ENCODE results near the gene ADAMTS1. TPM values are rescaled to one million over a fixed set of nuclear protein-coding genes. Genes with fewer than 3 reads are reported as not detected.
A peak's percentile ranks its signal among the peaks of the same experiment; 100 is the strongest.

ADAMTS1 gene
- total RNA-seq, 1 donor from 2014 or later = 6.7 TPM

DNA sequence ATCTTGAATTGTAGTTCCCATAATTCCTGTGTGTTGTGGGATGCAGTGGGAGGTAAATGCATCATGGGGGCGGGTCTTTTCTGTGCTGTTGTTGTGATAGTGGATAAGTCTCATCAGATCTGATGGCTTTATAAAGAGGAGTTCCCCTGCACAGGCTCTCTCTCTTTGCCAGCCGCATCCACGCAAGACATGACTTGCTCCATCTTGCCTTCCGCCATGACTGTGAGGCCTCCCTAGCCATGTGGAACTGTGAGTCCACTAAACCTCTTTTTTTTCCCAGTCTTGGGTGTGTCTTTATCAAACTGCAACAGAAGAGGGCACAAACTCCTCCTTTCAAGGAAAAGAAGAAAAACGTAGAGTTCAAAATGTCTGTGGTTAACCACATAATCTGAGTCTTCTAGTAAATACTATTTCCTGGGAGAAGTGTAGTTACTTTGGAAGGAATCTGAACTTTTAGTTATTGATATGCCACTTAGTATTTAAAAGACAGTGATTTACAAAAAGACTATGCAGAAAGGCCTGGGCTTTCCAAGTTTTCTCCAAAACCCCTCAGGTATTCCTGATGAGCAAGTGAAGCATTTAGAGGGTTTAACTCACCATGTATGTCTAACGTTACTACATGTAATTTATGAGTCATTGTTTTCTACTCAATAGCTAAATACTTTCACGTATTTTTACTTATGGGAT lies 10.0 kb downstream of the ADAMTS1 start:
- Mint-ChIP-seq H3K4me1 (no peaks in the 10 kb centered on the region), H3K36me3 (peaks cover 25% of the 10 kb centered on the region), H3K27ac (no peak overlapping the region), H3K27me3 (ENCODE audit: insufficient read depth, low read depth) (peaks cover 3% of the 10 kb centered on the region), H3K4me3 (no peak overlapping the region), H3K9me3 (no peaks in the 10 kb centered on the region)
- DNase-seq (ENCODE audit: low spot score) = no peak
- Histone ChIP-seq H3K4me1 (no peaks in the 10 kb centered on the region), H3K4me2 (no peak overlapping the region), H3K79me2 (ENCODE audit: low read depth) (no peaks in the 10 kb centered on the region), H3K27me3 (no peaks in the 10 kb centered on the region), H3K36me3 (no peaks in the 10 kb centered on the region), H4K20me1 (ENCODE audit: low read depth) (no peaks in the 10 kb centered on the region), H2AFZ (replicated peaks) (no peak overlapping the region), H3K27ac (no peak overlapping the region), H3K9me3 (ENCODE audit: low read depth) (no peaks in the 10 kb centered on the region), H3K4me3 (no peak overlapping the region), H3F3A (ENCODE audit: low read depth) (no peaks in the 10 kb centered on the region), H3K9ac (no peak overlapping the region)
- no peak for TF ChIP-seq EZH2 (IDR thresholded peaks at IDR 0.05)
- no peak for TF ChIP-seq CTCF (IDR thresholded peaks at IDR 0.05)
- no peak for TF ChIP-seq EZH2phosphoT487 (IDR thresholded peaks at IDR 0.05)

- Histone ChIP-seq H3K4me1 (no peaks in the 10 kb centered on the region), H3K9me3 (ENCODE audit: low read depth) (no peaks in the 10 kb centered on the region), H3K27me3 (no peaks in the 10 kb centered on the region), H3F3A (ENCODE audit: low read depth) (no peaks in the 10 kb centered on the region), H4K20me1 (ENCODE audit: low read depth) (no peaks in the 10 kb centered on the region), H3K4me2 (no peak overlapping the region), H2AFZ (replicated peaks) (no peak overlapping the region), H3K9ac (no peak overlapping the region), H3K27ac (no peak overlapping the region), H3K79me2 (ENCODE audit: low read depth) (no peaks in the 10 kb centered on the region), H3K4me3 (no peak overlapping the region), H3K36me3 (no peaks in the 10 kb centered on the region)
- no peaks in the 10 kb centered on the region for H3K9me3 Mint-ChIP-seq
- no peak overlapping the region for H3K27ac Mint-ChIP-seq
- peaks cover 20% of the 10 kb centered on the region for H3K36me3 Mint-ChIP-seq
- peaks cover 3% of the 10 kb centered on the region for H3K27me3 Mint-ChIP-seq (ENCODE audit: insufficient read depth, low read depth)
- no peaks in the 10 kb centered on the region for H3K4me1 Mint-ChIP-seq
- H3K4me3 Mint-ChIP-seq = no peak overlapping the region
- DNase-seq (ENCODE audit: low spot score) = no peak
- TF ChIP-seq EZH2phosphoT487 (IDR thresholded peaks at IDR 0.05) = no peak
- TF ChIP-seq CTCF (IDR thresholded peaks at IDR 0.05) = peak; percentile 38
Observed at GRCh38 chr21:26834181-26834905, 10.9 kb downstream of the ADAMTS1 start.

DNA sequence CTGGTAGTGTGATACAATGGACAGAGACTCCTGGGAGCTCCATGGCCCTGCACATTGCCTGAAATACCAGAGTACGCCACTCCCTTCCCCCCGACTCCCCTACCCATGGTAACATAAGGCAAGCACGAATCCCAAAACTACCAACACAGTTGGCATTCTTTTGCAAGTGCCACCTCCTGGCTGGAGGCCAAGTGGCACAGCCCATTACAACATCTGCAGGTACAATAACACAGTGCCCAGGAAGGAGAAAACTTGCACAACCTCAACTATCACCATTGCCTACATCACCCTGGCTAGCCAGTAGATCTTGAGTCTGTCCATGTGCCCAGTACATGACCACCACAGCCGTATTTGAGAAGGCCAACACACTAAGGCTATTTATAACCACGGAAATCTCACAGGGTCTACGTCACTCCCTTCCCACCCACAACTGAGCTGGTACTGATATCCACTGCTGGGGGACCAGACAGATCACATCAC lies 11.7 kb downstream of the ADAMTS1 start:
- H3F3A ChIP-seq (ENCODE audit: low read depth) = no peaks in the 10 kb centered on the region
- Mint-ChIP-seq H3K4me1 (no peaks in the 10 kb centered on the region), H3K9me3 (no peaks in the 10 kb centered on the region)

More for the DNA sequence above, 11.7 kb downstream of the ADAMTS1 start:
- DNase-seq (ENCODE audit: low spot score) = no peak
- Histone ChIP-seq H4K20me1 (ENCODE audit: low read depth) (no peaks in the 10 kb centered on the region), H3K36me3 (no peaks in the 10 kb centered on the region), H3K27ac (no peak overlapping the region), H3K9ac (no peak overlapping the region), H3K4me1 (no peaks in the 10 kb centered on the region), H3K4me2 (no peak overlapping the region), H3K9me3 (ENCODE audit: low read depth) (no peaks in the 10 kb centered on the region), H3K27me3 (no peaks in the 10 kb centered on the region), H3K4me3 (no peak overlapping the region), H2AFZ (replicated peaks) (no peak overlapping the region), H3K79me2 (ENCODE audit: low read depth) (no peaks in the 10 kb centered on the region)
- Mint-ChIP-seq H3K36me3 (peaks cover 13% of the 10 kb centered on the region), H3K27me3 (ENCODE audit: insufficient read depth, low read depth) (peaks cover 3% of the 10 kb centered on the region), H3K27ac (no peak overlapping the region), H3K4me3 (no peak overlapping the region)
- TF ChIP-seq EZH2phosphoT487 (IDR thresholded peaks at IDR 0.05) = no peak
- TF ChIP-seq CTCF (IDR thresholded peaks at IDR 0.05) = no peak
- TF ChIP-seq EZH2 (IDR thresholded peaks at IDR 0.05) = no peak

All from neural progenitor cell (in vitro differentiated cells).